H1 (cell line): ENCODE data around the gene DISC1. TPM values are rescaled to one million over a fixed set of nuclear protein-coding genes. Genes with fewer than 3 reads are reported as not detected.

Experiments
- CTCF ChIA-PET: fragments of 300-600 bp; sonication (Branson Sonifier 250); formaldehyde crosslinking; loops from one replicate; lab custom pipeline; 2021; ENCODE audit not compliant: partially characterized antibody; lab: Charles Lee
- POLR2A ChIA-PET: fragments of 300-600 bp; sonication (Branson Sonifier 250); formaldehyde crosslinking; loops from one replicate; lab custom pipeline; 2021; ENCODE audit warnings: inconsistent platforms; ENCODE audit not compliant: partially characterized antibody; lab: Charles Lee
- DNase-seq, 2 experiments: peaks; one replicate each; pipeline versions ENCODE4 v3.0.0 to v3.0.0-alpha.2; 2010 to 2022; ENCODE audit warnings: low spot score in 2 of 2, low read depth in 1 of 2, mixed read lengths in 1 of 2
- FAIRE-seq: peaks from 2 replicates; lab custom pipeline; 2011; peaks lifted over from hg19 to GRCh38; lab: Jason Lieb, UNC
- H2AFZ ChIP-seq: 2 replicates; pipeline ENCODE4 v1.8.1; 2012; ENCODE audit warnings: low read length, inconsistent platforms
- H2AK5ac ChIP-seq: 2 replicates; pipeline ENCODE4 v1.6.1; 2013; ENCODE audit warnings: low read depth, low read length
- H2BK120ac ChIP-seq: replicated peaks from 2 replicates; pipeline ENCODE3; 2013; ENCODE audit warnings: low read depth, low read length, inconsistent platforms
- H2BK12ac ChIP-seq: 2 replicates; pipeline ENCODE4 v1.6.1; 2013; ENCODE audit warnings: low read depth, low read length
- H2BK15ac ChIP-seq: 2 replicates; pipeline ENCODE4 v1.6.1; 2013; ENCODE audit warnings: low read length
- H2BK20ac ChIP-seq: 2 replicates; pipeline ENCODE4 v1.6.1; 2013; ENCODE audit warnings: low read length
- H2BK5ac ChIP-seq: 2 replicates; pipeline ENCODE4 v1.6.1; 2013; ENCODE audit warnings: low read depth, low read length
- H3K14ac ChIP-seq: 2 replicates; pipeline ENCODE4 v1.6.1; 2013; ENCODE audit warnings: inconsistent platforms; ENCODE audit not compliant: insufficient read length
- H3K18ac ChIP-seq: 2 replicates; pipeline ENCODE4 v1.6.1; 2013; ENCODE audit warnings: low read length; ENCODE audit errors: extremely low read depth
- H3K23ac ChIP-seq: 2 replicates; pipeline ENCODE4 v1.6.1; 2013; ENCODE audit warnings: inconsistent platforms; ENCODE audit not compliant: insufficient read length
- H3K23me2 ChIP-seq: 2 replicates; pipeline ENCODE4 v1.6.1; 2013; ENCODE audit warnings: low read depth, low read length
- H3K27ac ChIP-seq: 2 replicates; pipeline ENCODE4 v1.6.1; 2011; ENCODE audit warnings: low read depth, low read length, inconsistent platforms
- H3K27me3 ChIP-seq, 4 experiments: replicated peaks in 1 of 4; 1 replicate in 1 of 4; 2 replicates in 3 of 4; pipeline versions ENCODE4 v1.6.1 to v1.8.1; 2011 to 2013; ENCODE audit warnings: low read length in 3 of 4, mild to moderate bottlenecking in 3 of 4, inconsistent platforms in 2 of 4, mixed read lengths in 2 of 4, moderate library complexity in 1 of 4; ENCODE audit not compliant: control insufficient read depth in 3 of 4, insufficient read depth in 3 of 4; ENCODE audit errors: extremely low read depth in 1 of 4
- H3K36me3 ChIP-seq, 4 experiments: 2 replicates each; pipeline versions ENCODE4 v1.6.1 to v1.8.1; 2011 to 2013; ENCODE audit warnings: mild to moderate bottlenecking in 4 of 4, low read length in 3 of 4, moderate library complexity in 2 of 4, control low read depth in 1 of 4, inconsistent platforms in 1 of 4; ENCODE audit not compliant: insufficient read depth in 4 of 4, control insufficient read depth in 2 of 4
- H3K4ac ChIP-seq: replicated peaks from 2 replicates; pipeline ENCODE3; 2013; ENCODE audit warnings: low read length, low read depth, mixed read lengths, inconsistent platforms; ENCODE audit not compliant: insufficient read length
- H3K4me1 ChIP-seq, 4 experiments: replicated peaks in 1 of 4; 1 replicate in 1 of 4; 2 replicates in 3 of 4; pipeline versions ENCODE4 v1.6.1 to v1.8.1; 2011 to 2013; ENCODE audit warnings: low read length in 3 of 4, inconsistent platforms in 2 of 4, mixed read lengths in 1 of 4; ENCODE audit not compliant: insufficient read depth in 4 of 4, control insufficient read depth in 3 of 4
- H3K4me2 ChIP-seq, 2 experiments: 2 replicates each; pipeline versions ENCODE4 v1.6.1 to v1.8.1; 2011 to 2013; ENCODE audit warnings: low read depth in 2 of 2, low read length in 2 of 2, control low read depth in 1 of 2, inconsistent platforms in 1 of 2, mild to moderate bottlenecking in 1 of 2; ENCODE audit not compliant: insufficient read depth in 1 of 2
- H3K4me3 ChIP-seq, 4 experiments: fragments of 200-600, 300-600 bp in 1 of 4; sonication (generic), shearing (Covaris generic), sonication (Bioruptor Twin) in 1 of 4; 2 replicates each; pipeline versions ENCODE4 v1.5.1 to v1.8.1; 2011 to 2016; ENCODE audit warnings: low read length in 4 of 4, low read depth in 3 of 4, control low read depth in 2 of 4, inconsistent platforms in 2 of 4, mild to moderate bottlenecking in 2 of 4, mixed read lengths in 1 of 4, moderate library complexity in 1 of 4; ENCODE audit not compliant: insufficient read depth in 2 of 4; ENCODE audit errors: extremely low read depth in 1 of 4
- H3K56ac ChIP-seq: replicated peaks from 2 replicates; pipeline ENCODE3; 2013; ENCODE audit warnings: low read depth, mild to moderate bottlenecking, mixed read lengths, low read length, inconsistent platforms; ENCODE audit not compliant: insufficient read length
- H3K79me1 ChIP-seq: 2 replicates; pipeline ENCODE4 v1.6.1; 2013; ENCODE audit warnings: low read depth, low read length, control low read depth
- H3K79me2 ChIP-seq, 2 experiments: 2 replicates each; pipeline versions ENCODE4 v1.6.1 to v1.8.1; 2012 to 2013; ENCODE audit warnings: low read length in 2 of 2, mild to moderate bottlenecking in 2 of 2, inconsistent platforms in 1 of 2; ENCODE audit not compliant: insufficient read depth in 2 of 2, control insufficient read depth in 1 of 2
- H3K9ac ChIP-seq, 4 experiments: replicated peaks in 1 of 4; 1 replicate in 1 of 4; 2 replicates in 3 of 4; pipeline versions ENCODE4 v1.6.1 to v1.8.1; 2011 to 2013; ENCODE audit warnings: low read depth in 3 of 4, low read length in 3 of 4, control low read depth in 2 of 4, mild to moderate bottlenecking in 2 of 4, moderate library complexity in 2 of 4, inconsistent platforms in 1 of 4; ENCODE audit errors: extremely low read depth in 1 of 4
- H3K9me3 ChIP-seq, 2 experiments: 2 replicates each; pipeline versions ENCODE4 v1.6.1 to v1.8.1; 2012 to 2013; ENCODE audit warnings: mild to moderate bottlenecking in 2 of 2, moderate library complexity in 2 of 2, control low read depth in 1 of 2, inconsistent platforms in 1 of 2, low read depth in 1 of 2, low read length in 1 of 2, mixed read lengths in 1 of 2; ENCODE audit not compliant: insufficient read depth in 2 of 2
- H4K20me1 ChIP-seq, 2 experiments: replicated peaks in 1 of 2; 2 replicates each; pipeline versions ENCODE3 to v1.8.1; 2011 to 2013; ENCODE audit warnings: inconsistent platforms in 2 of 2, low read length in 2 of 2, mild to moderate bottlenecking in 1 of 2; ENCODE audit not compliant: insufficient read depth in 2 of 2, control insufficient read depth in 1 of 2
- H4K5ac ChIP-seq: 2 replicates; pipeline ENCODE4 v1.6.1; 2013; ENCODE audit warnings: low read length, low read depth, mixed read lengths, inconsistent platforms; ENCODE audit not compliant: insufficient read length
- H4K8ac ChIP-seq: 2 replicates; pipeline ENCODE4 v1.8.0; 2013; ENCODE audit warnings: mild to moderate bottlenecking, moderate library complexity, low read length, inconsistent platforms; ENCODE audit not compliant: insufficient read depth; ENCODE audit errors: extremely low read depth
- H4K91ac ChIP-seq: replicated peaks from 2 replicates; pipeline ENCODE3; 2013; ENCODE audit warnings: low read length, mixed read lengths, inconsistent platforms; ENCODE audit not compliant: insufficient read length
- BRCA1 ChIP-seq: IDR thresholded peaks from 2 replicates; pipeline ENCODE4 v1.6.1; 2012; ENCODE audit warnings: low read depth, low read length, improper control_type of control experiment
- CBX8 ChIP-seq: fragments of 300-800, 300-1000 bp; sonication (generic); IDR thresholded peaks from 2 replicates; pipeline ENCODE4 v1.7.1; 2016; ENCODE audit warnings: low read depth, low read length, borderline replicate concordance
- CHD2 ChIP-seq: IDR thresholded peaks from 2 replicates; pipeline ENCODE4 v1.6.1; 2012; ENCODE audit warnings: low read length, improper control_type of control experiment
- EGR1 ChIP-seq: IDR thresholded peaks from 2 replicates; pipeline ENCODE4 v1.6.1; 2011; ENCODE audit warnings: low read depth, low read length, borderline replicate concordance
- GABPA ChIP-seq: IDR thresholded peaks from 2 replicates; pipeline ENCODE4 v1.6.1; 2011; ENCODE audit warnings: mild to moderate bottlenecking, low read length, moderate library complexity, borderline replicate concordance; ENCODE audit not compliant: insufficient read depth
- RAD21 ChIP-seq, 2 experiments: IDR thresholded peaks in 1 of 2; conservative IDR thresholded peaks in 1 of 2; 2 replicates each; pipeline ENCODE4 v1.6.1; 2011; ENCODE audit warnings: low read depth in 2 of 2, low read length in 2 of 2, improper control_type of control experiment in 1 of 2, inconsistent platforms in 1 of 2, mild to moderate bottlenecking in 1 of 2, moderate library complexity in 1 of 2
- SP2 ChIP-seq: IDR thresholded peaks from 2 replicates; pipeline ENCODE4 v1.6.1; 2012; ENCODE audit warnings: mild to moderate bottlenecking, low read length, inconsistent platforms
- TCF12 ChIP-seq: IDR thresholded peaks from 2 replicates; pipeline ENCODE4 v1.6.1; 2011; ENCODE audit warnings: low read depth, mild to moderate bottlenecking, low read length
- TEAD4 ChIP-seq: IDR thresholded peaks from 2 replicates; pipeline ENCODE4 v1.6.1; 2012; ENCODE audit warnings: low read depth, low read length, inconsistent platforms, mixed read lengths
- WGBS, 2 experiments: shearing (Covaris generic) in 1 of 2; methylation state at CpG; one replicate each; pipeline versions ENCODE4 v1.1.6 to v1.1.7; 2013 to 2015; ENCODE audit warnings: low lambda C conversion rate in 2 of 2, mixed read lengths in 2 of 2, inconsistent platforms in 1 of 2, low coverage in 1 of 2, missing lambda C conversion rate in 1 of 2; ENCODE audit not compliant: insufficient replicate concordance in 2 of 2, insufficient coverage in 1 of 2, insufficient read length in 1 of 2; ENCODE audit errors: extremely low coverage in 1 of 2, missing lambda C conversion rate in 1 of 2; 5-methylcytosine and 5-hydroxymethylcytosine counted together
- polyA plus RNA-seq, 7 experiments: library from polyadenylated mRNA; depleted of rRNA in 3 of 7; stranded (reverse) in 5 of 7; unstranded in 2 of 7; fragments of >200 nt in 5 of 7; fragments of 200-250 nt in 2 of 7; gene quantifications; 1 replicate in 5 of 7; 2 replicates in 1 of 7; 4 replicates in 1 of 7; pipeline versions ENCODE4 v1.2.1 to v1.2.3, GENCODE V29; 2011 to 2013; ENCODE audit warnings: missing spikeins in 2 of 7, mixed read lengths in 2 of 7
- total RNA-seq: library from RNA; stranded (reverse); fragmentation: NEBNext Ultra II Directional; extraction: Animal tissue kit (Norgen Biotek cat#: 25700); gene quantifications from 2 replicates; pipeline ENCODE4 v1.2.1, GENCODE V29; 2021

The DISC1 gene
- total and polyA plus RNA-seq, 2 of the 8 experiments (the other 6 are each of a cell fraction or from before 2014, with no cell fraction given), result 1.1 to 3.5 TPM

DNA sequence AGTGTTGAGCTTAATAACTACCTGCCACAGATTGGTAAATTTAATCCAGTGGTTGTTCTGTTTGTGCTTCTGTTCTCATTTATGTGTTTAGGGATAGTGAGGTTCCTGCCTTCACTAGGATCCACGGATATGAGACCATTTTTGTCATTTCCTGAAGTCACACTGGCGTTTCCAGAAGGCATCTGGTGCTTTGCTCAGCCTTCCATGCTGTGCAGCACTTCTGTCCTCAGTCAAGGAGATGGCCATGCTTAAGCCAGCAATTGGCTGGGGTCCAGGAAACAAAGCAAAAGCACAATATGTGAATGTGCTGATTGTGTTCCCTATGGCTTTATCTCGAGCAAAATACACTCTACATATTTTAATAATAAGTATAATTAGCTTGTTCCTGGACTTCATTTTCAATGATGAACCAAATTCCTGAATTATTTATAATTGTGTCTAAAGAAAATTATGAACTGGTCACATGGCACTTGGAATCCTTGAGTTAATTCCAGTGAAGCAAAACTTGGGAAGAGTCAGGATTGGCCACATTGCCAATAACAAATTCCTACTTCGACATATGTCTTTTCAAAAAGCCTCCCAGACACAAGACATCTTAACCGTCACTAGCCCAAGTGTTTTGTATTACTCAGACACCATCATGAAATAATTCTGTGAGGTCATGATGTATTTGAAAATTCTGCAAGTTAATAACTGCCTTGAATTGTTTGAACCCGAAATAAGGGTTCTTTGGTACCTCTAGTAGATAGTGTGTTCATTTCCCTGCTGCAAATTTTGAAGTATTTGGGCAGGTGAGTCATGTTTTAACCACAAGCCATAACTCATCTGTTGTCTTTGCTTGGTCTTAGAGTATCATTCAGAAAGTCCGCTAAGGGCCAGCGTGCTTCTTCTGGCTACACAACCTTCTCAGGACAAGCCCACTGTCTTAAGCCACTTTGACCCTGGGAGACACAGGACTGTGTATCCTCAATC lies 412.4 kb downstream of the DISC1 start:
- no peak overlapping the region for H2BK12ac ChIP-seq
- H3K14ac ChIP-seq, result no peak overlapping the region
- no peak overlapping the region for H3K56ac ChIP-seq
- DNase-seq, result no peak
- FAIRE-seq, result no peak
- H2BK20ac ChIP-seq, result no peak overlapping the region
- no peaks in the 10 kb centered on the region for H4K20me1 ChIP-seq
- no peak overlapping the region for H3K4ac ChIP-seq
- peaks cover 0 to 6% (median 0%) of the 10 kb centered on the region in 4 experiments; a peak in 1 of 7 replicates for H3K4me1 ChIP-seq
- no peak overlapping the region for H3K9ac ChIP-seq
- H3K9me3 ChIP-seq, result peaks cover 0 to 4% of the 10 kb centered on the region in 2 experiments; a peak in 1 of 4 replicates
- POLR2A ChIA-PET, result no interaction called here
- no peaks in the 10 kb centered on the region for H3K36me3 ChIP-seq
- H4K5ac ChIP-seq, result no peak overlapping the region
- no peak overlapping the region for H3K27ac ChIP-seq
- H2BK5ac ChIP-seq, result no peak overlapping the region
- H3K79me1 ChIP-seq, result no peaks in the 10 kb centered on the region
- no peaks in the 10 kb centered on the region for H3K79me2 ChIP-seq
- TF ChIP-seq SP2 (no peak), CBX8 (no peak), CHD2 (no peak), TEAD4 (no peak), EGR1 (no peak), GABPA (no peak), BRCA1 (no peak), TCF12 (no peak), RAD21 (IDR thresholded peaks at IDR 0.05 in 1 of 2, conservative IDR thresholded peaks at IDR 0.05 in 1 of 2; ENCODE audit: low read depth in 2 of 2, low read length in 2 of 2) (no peak)
- TF ChIP-seq, all 59 proteins: peak for 0
- 92% methylated on average over 8 of the region's 8 CpGs; no CpG with 5 or more reads in 1 of the 2 experiments for WGBS, 2 experiments
- CTCF ChIA-PET, result no interaction called here
- Histone ChIP-seq H4K8ac (no peak overlapping the region), H2BK15ac (no peak overlapping the region), H3K4me3 (no peak overlapping the region), H3K27me3 (no peaks in the 10 kb centered on the region), H2BK120ac (no peak overlapping the region), H3K23ac (no peak overlapping the region), H3K23me2 (no peaks in the 10 kb centered on the region), H2AK5ac (no peak overlapping the region), H2AFZ (no peak overlapping the region), H3K4me2 (no peak overlapping the region), H4K91ac (no peak overlapping the region), H3K18ac (no peak overlapping the region)
